ENCODE measurements around the gene NOTCH2NLA.
A peak's percentile ranks its signal among the peaks of the same experiment; 100 is the strongest.
"Not testable (repeated sequence)": the region's sequence is repeated elsewhere in the genome, so short reads cannot be mapped to it uniquely, and the experiment has no call there.

NOTCH2NLA gene

DNA sequence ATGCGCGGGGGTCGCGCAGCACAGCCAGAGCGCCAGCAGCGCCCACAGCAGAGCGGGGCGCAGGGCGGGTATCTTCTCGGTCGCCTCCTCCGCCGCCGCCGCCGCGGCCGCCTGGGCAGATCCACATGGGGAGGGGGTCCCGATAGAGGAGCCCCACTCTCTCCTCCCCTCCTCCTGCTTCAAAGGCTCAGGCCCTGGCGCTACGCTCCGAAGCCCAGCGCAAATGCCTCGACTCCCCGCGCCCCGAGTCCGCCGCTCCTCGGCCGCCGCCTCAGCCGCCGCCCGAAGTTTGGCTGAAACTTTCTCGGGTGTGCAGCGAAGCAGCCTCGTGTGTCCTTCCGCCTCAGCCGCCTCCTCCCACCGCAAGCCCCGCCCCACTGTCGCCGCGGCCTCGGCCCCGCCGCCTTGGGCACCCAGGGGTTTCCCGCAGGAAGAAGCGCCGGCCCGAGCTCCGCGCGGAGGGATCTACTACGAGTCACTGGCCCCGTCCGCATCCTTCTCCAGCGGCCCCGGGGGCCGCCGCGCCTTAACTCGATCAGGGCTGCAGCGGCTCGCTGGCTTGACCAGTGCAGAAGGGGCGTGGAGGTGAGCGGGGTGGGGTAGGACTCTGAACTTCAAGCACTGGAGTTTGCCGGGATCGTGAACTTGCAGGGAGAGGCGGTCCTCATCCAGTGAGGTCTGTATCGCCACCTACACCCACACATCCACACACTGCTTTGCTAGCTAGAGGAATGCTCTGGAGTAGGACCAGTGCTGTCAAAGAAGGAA lies at the start of gene NOTCH2NLA:
NOTCH2NLA (minus strand) TSS at position 312 of the 768 bp plus-strand sequence. CDS start 39,684 bp downstream, outside the sequence.
- not testable (repeated sequence) for H4K20me1 ChIP-seq (ENCODE audit: insufficient read depth); H3K79me2 ChIP-seq (ENCODE audit: insufficient read depth, low read depth); H3K4me1 ChIP-seq (ENCODE audit: low read depth, poor library complexity, severe bottlenecking); H3K27me3 ChIP-seq (ENCODE audit: insufficient read depth, low read depth); H3K4me3 ChIP-seq (IDR thresholded peaks at IDR 0.05; ENCODE audit: insufficient read depth, low read depth, low read length); H3K36me3 ChIP-seq (ENCODE audit: insufficient read depth)
- H3K27ac ChIP-seq: peak within 1 kb of the TSS; percentile 58
- peak within 1 kb of the TSS; percentile 68 for H3K9ac ChIP-seq
- peak within 1 kb of the TSS; percentile 37; the same call in 1 of the 2 replicates for H3K4me2 ChIP-seq
- peak within 1 kb of the TSS; percentile 65; the same call in 1 of the 2 replicates for H2AFZ ChIP-seq (ENCODE audit: low read depth)

DNA sequence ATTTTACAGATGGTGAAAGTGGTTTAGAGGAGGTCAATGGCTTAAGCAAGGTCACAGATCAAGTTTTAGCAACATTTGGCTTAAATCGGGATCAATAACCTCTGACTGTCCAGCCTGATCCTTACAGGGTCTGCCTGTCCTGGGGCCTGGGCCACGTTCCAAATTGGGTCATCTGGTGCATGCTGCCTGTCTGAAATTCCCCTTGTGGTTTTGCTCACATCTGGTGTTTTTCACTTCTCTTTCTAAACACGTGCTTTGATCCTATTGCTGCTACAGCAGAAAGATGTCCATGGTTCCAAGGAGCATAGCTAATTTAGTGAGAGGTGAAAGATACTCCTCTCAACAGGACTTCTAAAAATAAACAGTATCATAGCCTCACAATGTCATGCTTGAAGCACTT lies 49.5 kb upstream of the NOTCH2NLA start:
- not testable (repeated sequence) for H3K4me1 ChIP-seq (ENCODE audit: low read depth, poor library complexity, severe bottlenecking); H3K27me3 ChIP-seq (ENCODE audit: insufficient read depth, low read depth)

DNA sequence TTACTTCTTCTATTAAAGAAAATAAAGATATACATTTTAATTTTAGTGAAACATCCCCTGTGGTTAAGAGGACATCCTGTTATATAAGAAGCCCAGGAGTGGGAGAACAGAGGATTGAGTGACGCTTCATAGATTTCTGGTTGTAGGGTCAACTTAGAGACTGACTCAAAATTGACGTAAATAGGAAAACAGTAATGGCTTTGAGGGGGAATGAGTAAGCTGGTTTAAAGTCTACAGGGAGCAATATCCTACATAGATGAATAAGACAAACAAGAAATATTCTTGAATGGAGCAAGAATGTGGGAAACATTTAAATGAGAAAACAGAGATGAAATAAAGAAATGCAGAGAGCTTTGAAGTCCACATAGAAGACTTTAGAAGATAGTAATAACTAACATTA lies 48.3 kb upstream of the NOTCH2NLA start:
- not testable (repeated sequence) for H2AFZ ChIP-seq (ENCODE audit: low read depth); H3K4me2 ChIP-seq

More for the DNA sequence above, 49.5 kb upstream of the NOTCH2NLA start:
- not testable (repeated sequence) for H3K27ac ChIP-seq; H2AFZ ChIP-seq (ENCODE audit: low read depth); H3K79me2 ChIP-seq (ENCODE audit: insufficient read depth, low read depth); H3K4me2 ChIP-seq; H3K9ac ChIP-seq; H3K36me3 ChIP-seq (ENCODE audit: insufficient read depth); H3K4me3 ChIP-seq (IDR thresholded peaks at IDR 0.05; ENCODE audit: insufficient read depth, low read depth, low read length); H4K20me1 ChIP-seq (ENCODE audit: insufficient read depth)

DNA sequence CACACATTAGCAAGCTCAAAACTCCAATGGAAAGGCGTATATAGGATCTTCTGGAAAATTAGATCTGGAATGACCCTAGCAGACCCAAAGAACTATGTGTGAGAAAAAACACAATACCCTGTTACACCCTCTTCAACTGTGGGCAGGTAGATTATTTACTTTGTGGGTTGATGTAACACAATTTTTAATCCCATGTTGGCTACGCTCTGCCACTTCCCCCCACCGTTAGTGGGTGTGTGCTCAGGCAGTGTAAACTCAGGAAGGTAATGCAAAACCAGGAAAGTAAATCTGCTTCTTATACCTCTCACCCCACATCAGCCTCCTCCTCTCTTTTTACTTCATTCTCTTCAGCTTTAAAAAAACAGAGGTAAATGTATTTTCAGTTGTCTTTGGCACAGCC lies 45.3 kb upstream of the NOTCH2NLA start:
- H3K27ac ChIP-seq; H3K4me2 ChIP-seq; H3K9ac ChIP-seq; H4K20me1 ChIP-seq (ENCODE audit: insufficient read depth); H3K27me3 ChIP-seq (ENCODE audit: insufficient read depth, low read depth); H3K4me3 ChIP-seq (IDR thresholded peaks at IDR 0.05; ENCODE audit: insufficient read depth, low read depth, low read length); H3K36me3 ChIP-seq (ENCODE audit: insufficient read depth); H2AFZ ChIP-seq (ENCODE audit: low read depth); H3K79me2 ChIP-seq (ENCODE audit: insufficient read depth, low read depth); H3K4me1 ChIP-seq (ENCODE audit: low read depth, poor library complexity, severe bottlenecking): not testable (repeated sequence)

More for the DNA sequence above, 48.3 kb upstream of the NOTCH2NLA start:
- not testable (repeated sequence) for H3K27me3 ChIP-seq (ENCODE audit: insufficient read depth, low read depth); H4K20me1 ChIP-seq (ENCODE audit: insufficient read depth); H3K4me3 ChIP-seq (IDR thresholded peaks at IDR 0.05; ENCODE audit: insufficient read depth, low read depth, low read length); H3K9ac ChIP-seq; H3K27ac ChIP-seq; H3K36me3 ChIP-seq (ENCODE audit: insufficient read depth); H3K4me1 ChIP-seq (ENCODE audit: low read depth, poor library complexity, severe bottlenecking); H3K79me2 ChIP-seq (ENCODE audit: insufficient read depth, low read depth)

DNA sequence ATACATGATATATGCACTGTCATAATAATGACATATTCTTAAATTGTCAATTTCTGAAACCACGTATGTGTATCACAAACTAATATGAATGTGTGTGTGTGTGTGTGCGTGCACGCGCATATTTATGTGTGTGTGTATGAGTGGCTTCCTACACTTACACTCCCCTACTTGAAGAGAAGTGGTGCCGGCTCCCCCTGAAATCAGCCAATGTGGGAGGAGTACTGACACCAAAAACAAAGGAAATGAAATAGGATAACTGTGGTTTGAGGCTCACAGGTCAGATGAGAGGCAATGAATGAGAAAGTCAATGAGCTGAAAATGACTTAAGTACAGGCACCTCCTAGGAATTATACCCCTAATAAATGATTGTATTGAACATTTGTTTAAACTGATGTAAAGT lies 44.4 kb upstream of the NOTCH2NLA start:
- H2AFZ ChIP-seq (ENCODE audit: low read depth); H3K9ac ChIP-seq; H3K79me2 ChIP-seq (ENCODE audit: insufficient read depth, low read depth); H4K20me1 ChIP-seq (ENCODE audit: insufficient read depth); H3K27ac ChIP-seq; H3K4me1 ChIP-seq (ENCODE audit: low read depth, poor library complexity, severe bottlenecking); H3K4me3 ChIP-seq (IDR thresholded peaks at IDR 0.05; ENCODE audit: insufficient read depth, low read depth, low read length); H3K27me3 ChIP-seq (ENCODE audit: insufficient read depth, low read depth); H3K36me3 ChIP-seq (ENCODE audit: insufficient read depth); H3K4me2 ChIP-seq: not testable (repeated sequence)

DNA sequence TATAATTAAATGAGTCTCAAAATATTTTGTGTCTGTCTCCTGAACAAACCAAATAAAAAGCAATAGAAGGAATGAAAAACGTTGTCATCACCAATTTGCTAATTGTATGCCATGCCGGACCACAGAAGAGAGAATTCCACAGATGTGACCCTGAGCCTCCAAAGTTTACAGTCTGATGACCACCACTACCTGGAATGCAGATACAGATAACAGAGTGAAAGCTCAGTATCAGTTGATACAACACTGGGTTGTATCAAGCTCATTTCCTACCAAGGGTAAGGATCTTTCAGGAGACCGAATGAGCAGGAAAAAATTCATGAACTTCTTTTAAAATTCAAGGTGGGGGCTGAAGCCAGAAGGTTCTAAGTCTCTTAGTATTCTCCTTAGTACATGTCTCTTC lies 43.9 kb upstream of the NOTCH2NLA start:
- not testable (repeated sequence) for H4K20me1 ChIP-seq (ENCODE audit: insufficient read depth); H3K4me1 ChIP-seq (ENCODE audit: low read depth, poor library complexity, severe bottlenecking); H3K27me3 ChIP-seq (ENCODE audit: insufficient read depth, low read depth); H3K36me3 ChIP-seq (ENCODE audit: insufficient read depth); H3K4me2 ChIP-seq; H3K27ac ChIP-seq; H3K79me2 ChIP-seq (ENCODE audit: insufficient read depth, low read depth); H3K4me3 ChIP-seq (IDR thresholded peaks at IDR 0.05; ENCODE audit: insufficient read depth, low read depth, low read length); H3K9ac ChIP-seq; H2AFZ ChIP-seq (ENCODE audit: low read depth)

DNA sequence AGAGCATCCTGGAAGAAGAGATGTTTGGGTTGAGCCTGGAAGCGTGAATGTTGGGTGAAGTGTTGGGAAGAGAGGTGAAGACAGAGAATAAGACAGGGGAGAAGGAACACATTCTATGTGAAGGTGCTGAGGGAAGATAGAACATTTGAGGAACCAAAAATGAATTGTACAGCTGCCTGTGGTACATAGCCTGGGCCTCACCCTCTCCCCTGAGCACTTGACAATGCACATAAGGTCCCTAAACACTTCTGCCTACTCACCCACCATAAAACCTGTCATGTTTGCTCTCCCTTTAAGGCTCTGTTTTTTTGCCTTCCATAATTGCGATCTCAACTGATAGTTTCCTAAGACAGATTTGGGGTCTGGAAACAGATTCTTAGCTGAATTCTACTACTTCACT lies 43.2 kb upstream of the NOTCH2NLA start:
- H3K9ac ChIP-seq; H4K20me1 ChIP-seq (ENCODE audit: insufficient read depth); H3K27ac ChIP-seq; H3K79me2 ChIP-seq (ENCODE audit: insufficient read depth, low read depth); H3K4me3 ChIP-seq (IDR thresholded peaks at IDR 0.05; ENCODE audit: insufficient read depth, low read depth, low read length); H3K4me1 ChIP-seq (ENCODE audit: low read depth, poor library complexity, severe bottlenecking); H3K4me2 ChIP-seq; H2AFZ ChIP-seq (ENCODE audit: low read depth); H3K27me3 ChIP-seq (ENCODE audit: insufficient read depth, low read depth); H3K36me3 ChIP-seq (ENCODE audit: insufficient read depth): not testable (repeated sequence)

DNA sequence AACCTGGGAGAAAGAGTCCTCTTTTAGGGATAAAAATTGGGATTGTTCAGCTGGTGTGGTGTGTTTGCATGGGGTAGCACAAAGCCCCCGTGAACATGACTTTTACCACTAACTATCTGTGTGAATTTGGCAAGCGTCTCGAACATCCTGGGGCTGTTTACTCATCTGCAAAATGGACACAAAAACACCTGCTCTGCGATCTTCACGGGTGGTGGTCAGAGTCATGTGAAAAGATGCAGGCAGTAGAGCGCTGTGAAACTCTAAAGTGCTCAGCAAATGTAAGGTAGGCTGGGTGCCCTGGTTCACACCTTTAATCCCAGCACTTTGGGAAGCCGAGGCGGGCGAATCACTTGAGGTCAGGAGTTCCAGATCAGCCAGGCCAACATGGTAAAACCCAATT lies 41.3 kb upstream of the NOTCH2NLA start:
- H3K79me2 ChIP-seq (ENCODE audit: insufficient read depth, low read depth); H3K4me1 ChIP-seq (ENCODE audit: low read depth, poor library complexity, severe bottlenecking); H3K27me3 ChIP-seq (ENCODE audit: insufficient read depth, low read depth); H3K9ac ChIP-seq; H4K20me1 ChIP-seq (ENCODE audit: insufficient read depth); H3K36me3 ChIP-seq (ENCODE audit: insufficient read depth); H3K27ac ChIP-seq; H3K4me3 ChIP-seq (IDR thresholded peaks at IDR 0.05; ENCODE audit: insufficient read depth, low read depth, low read length); H3K4me2 ChIP-seq; H2AFZ ChIP-seq (ENCODE audit: low read depth): not testable (repeated sequence)

DNA sequence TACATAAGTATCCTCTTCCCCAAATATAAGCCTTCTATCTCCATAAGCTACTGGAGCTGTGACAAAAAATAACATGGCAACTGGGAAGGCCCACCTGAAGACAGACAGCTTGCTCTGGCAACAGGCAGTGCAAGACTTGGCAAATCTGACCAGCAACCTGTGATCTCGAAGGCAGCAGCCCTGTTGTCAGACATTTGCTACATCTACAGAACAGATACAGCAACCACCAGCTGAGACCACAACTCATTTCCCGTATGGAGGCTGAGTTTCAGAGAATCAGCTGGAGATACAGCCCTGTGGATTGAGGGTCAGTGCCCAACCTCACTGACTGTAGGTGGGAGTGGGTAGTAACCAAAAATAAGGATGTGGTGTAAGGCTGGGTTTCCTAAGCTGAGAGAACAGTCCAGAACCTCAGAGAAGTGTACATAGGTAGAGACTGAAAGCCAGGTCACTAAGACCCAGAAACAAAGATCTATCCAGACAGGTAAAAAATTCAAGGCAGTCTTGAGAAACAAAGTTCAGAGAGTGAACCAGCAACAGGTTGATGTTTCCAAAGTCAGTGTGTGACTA lies 37.4 kb upstream of the NOTCH2NLA start:
- not testable (repeated sequence) for H3K36me3 ChIP-seq (ENCODE audit: insufficient read depth); H3K79me2 ChIP-seq (ENCODE audit: insufficient read depth, low read depth); H3K9ac ChIP-seq; H2AFZ ChIP-seq (ENCODE audit: low read depth); H3K4me2 ChIP-seq; H3K27me3 ChIP-seq (ENCODE audit: insufficient read depth, low read depth); H3K27ac ChIP-seq; H4K20me1 ChIP-seq (ENCODE audit: insufficient read depth); H3K4me1 ChIP-seq (ENCODE audit: low read depth, poor library complexity, severe bottlenecking); H3K4me3 ChIP-seq (IDR thresholded peaks at IDR 0.05; ENCODE audit: insufficient read depth, low read depth, low read length)

DNA sequence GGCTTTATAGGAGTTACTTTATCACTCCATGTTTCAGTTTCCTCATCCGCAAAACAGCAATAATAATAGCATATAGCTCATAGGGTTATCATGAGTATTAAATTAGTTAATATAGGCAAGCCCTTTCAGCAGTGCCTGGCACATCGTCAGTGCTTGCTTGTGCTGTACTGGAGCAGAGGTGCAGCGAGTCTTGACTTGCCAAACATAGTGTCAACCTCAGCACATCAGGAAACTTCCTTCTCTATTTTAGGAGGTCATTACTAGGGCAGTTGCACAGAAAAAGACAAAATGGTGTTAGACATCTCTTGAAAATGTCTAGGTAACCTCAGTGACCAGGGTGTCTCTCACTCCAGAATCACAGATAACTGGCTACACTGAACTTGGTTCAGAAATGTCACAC lies 35.9 kb upstream of the NOTCH2NLA start:
- H3K79me2 ChIP-seq (ENCODE audit: insufficient read depth, low read depth); H3K4me2 ChIP-seq; H3K36me3 ChIP-seq (ENCODE audit: insufficient read depth); H3K4me1 ChIP-seq (ENCODE audit: low read depth, poor library complexity, severe bottlenecking); H4K20me1 ChIP-seq (ENCODE audit: insufficient read depth); H3K27me3 ChIP-seq (ENCODE audit: insufficient read depth, low read depth); H3K27ac ChIP-seq; H3K9ac ChIP-seq; H2AFZ ChIP-seq (ENCODE audit: low read depth); H3K4me3 ChIP-seq (IDR thresholded peaks at IDR 0.05; ENCODE audit: insufficient read depth, low read depth, low read length): not testable (repeated sequence)

Measured in KMS-11 (cell line).